Kidney epithelial cell (primary cell): ENCODE results near the gene ZNF761. TPM values are rescaled to one million over a fixed set of nuclear protein-coding genes. Genes with fewer than 3 reads are reported as not detected.

ENCODE experiments used
- DNase-seq: peaks from one replicate; pipeline ENCODE4 v3.0.0-alpha.2; 2010; ENCODE audit warnings: low read depth
- H3K27me3 ChIP-seq: 2 replicates; pipeline ENCODE4 v1.6.0; 2011; ENCODE audit warnings: low read length; ENCODE audit not compliant: control insufficient read depth, insufficient read depth
- H3K36me3 ChIP-seq: 2 replicates; pipeline ENCODE4 v1.5.1; 2011; ENCODE audit warnings: low read length; ENCODE audit not compliant: control insufficient read depth, insufficient read depth
- H3K4me3 ChIP-seq: 2 replicates; pipeline ENCODE4 v1.5.1; 2011; ENCODE audit warnings: low read depth, mild to moderate bottlenecking, control low read depth, low read length
- CTCF ChIP-seq: IDR thresholded peaks from 2 replicates; pipeline ENCODE4 v1.5.1; 2011; ENCODE audit warnings: mild to moderate bottlenecking, moderate library complexity, low read length, control low read depth, inconsistent platforms; ENCODE audit not compliant: insufficient read depth, poor library complexity, severe bottlenecking
- total RNA-seq: library from RNA; depleted of rRNA; stranded (reverse); fragments of >200 nt; gene quantifications from 2 replicates; pipeline ENCODE4 v1.2.3, GENCODE V29; 2015

ZNF761 gene
- total RNA-seq, 1 donor from 2014 or later: 7.4 TPM

GRCh38 chr19:53504885-53505284 is 73.1 kb downstream of the ZNF761 start:
- Histone ChIP-seq H3K4me3 (no peak overlapping the region), H3K27me3 (no peaks in the 10 kb centered on the region), H3K36me3 (no peaks in the 10 kb centered on the region)
- no peak for DNase-seq
- TF ChIP-seq CTCF: no peak

- no peaks in the 10 kb centered on the region for H3K27me3 ChIP-seq
- no peaks in the 10 kb centered on the region for H3K36me3 ChIP-seq
- no peak overlapping the region for H3K4me3 ChIP-seq
- DNase-seq: no peak
- TF ChIP-seq CTCF: no peak
Measured at GRCh38 chr19:53506728-53507127, 74.9 kb downstream of the ZNF761 start.

Other genes starting within 250 kb of the ZNF761 start
- gene ZNF665, start 238.6 kb upstream of the ZNF761 start, total RNA-seq: 2.9 and 5.8 TPM in 2 replicates
- gene ZNF677, start 177.1 kb upstream of the ZNF761 start, total RNA-seq: 25.3 and 31.6 TPM in 2 replicates
- not detected in 2 replicates for gene VN1R2, start 173.7 kb upstream of the ZNF761 start, total RNA-seq
- not detected in 2 replicates for gene VN1R4, start 164.3 kb upstream of the ZNF761 start, total RNA-seq
- gene ZNF845, start 98.2 kb upstream of the ZNF761 start, total RNA-seq: 6.6 and 7.8 TPM in 2 replicates
- 6.3 and 11.4 TPM in 2 replicates for gene ZNF525, start 66.3 kb upstream of the ZNF761 start, total RNA-seq
- 8.8 and 9.0 TPM in 2 replicates for gene ZNF765, start 36.8 kb upstream of the ZNF761 start, total RNA-seq
- gene ZNF813, start 35.7 kb downstream of the ZNF761 start, total RNA-seq: 2.9 and 3.9 TPM in 2 replicates
- gene ZNF331, start 106.2 kb downstream of the ZNF761 start, total RNA-seq: 4.2 and 5.8 TPM in 2 replicates
- gene DPRX, start 200.0 kb downstream of the ZNF761 start, total RNA-seq: not detected in 2 replicates